Measurements from ENCODE around the gene CCDC192. TPM values are rescaled to one million over a fixed set of nuclear protein-coding genes. Genes with fewer than 3 reads are reported as not detected.
A peak's percentile ranks its signal among the peaks of the same experiment; 100 is the strongest.

Gene CCDC192
- total RNA-seq, 1 experiment from 2014 or later, result 0.52 TPM

GRCh38 chr5:127702434-127702833, 757 bp upstream of the CCDC192 start:
- H3K36me3 Mint-ChIP-seq, result no peaks in the 10 kb centered on the region
- H3K4me3 Mint-ChIP-seq, result no peak overlapping the region
- CTCF ChIA-PET, result no interaction called here
- TF ChIP-seq E2F5 (CRISPR knock-in tag; IDR thresholded peaks at IDR 0.05), result no peak
- TF ChIP-seq ZMAT4 (CRISPR knock-in tag; IDR thresholded peaks at IDR 0.05), result no peak
- TF ChIP-seq ELF4 (CRISPR knock-in tag; IDR thresholded peaks at IDR 0.05; ENCODE audit: low read depth), result no peak
- TF ChIP-seq GRHL2 (CRISPR knock-in tag; IDR thresholded peaks at IDR 0.05; ENCODE audit: insufficient replicate concordance, severe bottlenecking), result no peak
- TF ChIP-seq IRF1 (CRISPR knock-in tag; IDR thresholded peaks at IDR 0.05), result no peak
- no peak for TF ChIP-seq AR (CRISPR knock-in tag; IDR thresholded peaks at IDR 0.05)
- no peak for TF ChIP-seq ERG (CRISPR knock-in tag; IDR thresholded peaks at IDR 0.05)
- TF ChIP-seq FOXP4 (CRISPR knock-in tag; IDR thresholded peaks at IDR 0.05), result no peak
- no peak for TF ChIP-seq E2F4 (CRISPR knock-in tag; IDR thresholded peaks at IDR 0.05; ENCODE audit: borderline replicate concordance, low read depth)
- TF ChIP-seq KAT7 (CRISPR knock-in tag; IDR thresholded peaks at IDR 0.05; ENCODE audit: borderline replicate concordance), result no peak
- TF ChIP-seq SMAD4 (CRISPR knock-in tag; IDR thresholded peaks at IDR 0.05), result no peak
- peaks cover 9% of the 10 kb centered on the region for H3K4me1 Mint-ChIP-seq
- POLR2A ChIA-PET, result interaction anchor here (0.7 to 0.8 kb wide), 2 partner anchors 92 to 355 kb away, joined by 3 to 5 read pairs; no protein-coding TSS in a partner anchor
- ATAC-seq, result no peak
- H3K27me3 Mint-ChIP-seq (ENCODE audit: low read depth), result no peaks in the 10 kb centered on the region
- no peak for DNase-seq (ENCODE audit: low spot score)
- H3K9me3 Mint-ChIP-seq, result no peaks in the 10 kb centered on the region
- no peak overlapping the region; the same call in 1 of the 2 replicates for H3K27ac Mint-ChIP-seq

- ATAC-seq, result peak; percentile 24; the same call in 1 of the 2 replicates
These were observed 2.1 kb downstream of the CCDC192 start for GRCh38 chr5:127705120-127705892.

More at GRCh38 chr5:127705120-127705892, 2.1 kb downstream of the CCDC192 start:
- H3K4me3 Mint-ChIP-seq, result no peak overlapping the region
- no peak overlapping the region for H3K27ac Mint-ChIP-seq
- CTCF ChIA-PET, result no interaction called here
- no peaks in the 10 kb centered on the region for H3K9me3 Mint-ChIP-seq
- H3K4me1 Mint-ChIP-seq, result peaks cover 9% of the 10 kb centered on the region
- TF ChIP-seq SMAD3 (CRISPR knock-in tag; IDR thresholded peaks at IDR 0.05; ENCODE audit: borderline replicate concordance), result no peak
- no peak for TF ChIP-seq CREB1 (CRISPR knock-in tag; IDR thresholded peaks at IDR 0.05)
- TF ChIP-seq SOX15 (CRISPR knock-in tag; IDR thresholded peaks at IDR 0.05), result no peak
- TF ChIP-seq ZNF396 (CRISPR knock-in tag; IDR thresholded peaks at IDR 0.05; ENCODE audit: borderline replicate concordance), result no peak
- no peak for TF ChIP-seq ZMAT4 (CRISPR knock-in tag; IDR thresholded peaks at IDR 0.05)
- no peak for TF ChIP-seq MLX (CRISPR knock-in tag; IDR thresholded peaks at IDR 0.05)
- TF ChIP-seq JAZF1 (CRISPR knock-in tag; IDR thresholded peaks at IDR 0.05), result no peak
- TF ChIP-seq NFE2L1 (CRISPR knock-in tag; IDR thresholded peaks at IDR 0.05), result no peak
- TF ChIP-seq SMAD4 (CRISPR knock-in tag; IDR thresholded peaks at IDR 0.05), result no peak
- TF ChIP-seq IRF1 (CRISPR knock-in tag; IDR thresholded peaks at IDR 0.05), result no peak
- no peaks in the 10 kb centered on the region for H3K27me3 Mint-ChIP-seq (ENCODE audit: low read depth)
- H3K36me3 Mint-ChIP-seq, result no peaks in the 10 kb centered on the region
- no peak for DNase-seq (ENCODE audit: low spot score)
- POLR2A ChIA-PET, result no interaction called here

Measured in WTC11 (cell line).